Measurements from ENCODE around the gene CGB5.

- peak; percentile 11 to 31 (median 24) for TF ChIP-seq CTCF (IDR thresholded peaks at IDR 0.05)
- TF ChIP-seq POLR2A (IDR thresholded peaks at IDR 0.05): no peak
Observed at GRCh38 chr19:48999481-49000325, 43.9 kb upstream of the CGB5 start.

Measured in uterus (tissue), 2 donors.